Mammary microvascular endothelial cell (primary cell): ENCODE measurements around the gene DCAF12L1. TPM values are rescaled to one million over a fixed set of nuclear protein-coding genes. Genes with fewer than 3 reads are reported as not detected.

Experiments used
- total RNA-seq: library from RNA; depleted of rRNA; stranded (reverse); fragments of >200 nt; gene quantifications from 2 replicates; pipeline ENCODE4 v1.2.3, GENCODE V29; 2015

Gene DCAF12L1
- 0.07 TPM in 1 of 2 replicates, not detected in the other for total RNA-seq

DNA sequence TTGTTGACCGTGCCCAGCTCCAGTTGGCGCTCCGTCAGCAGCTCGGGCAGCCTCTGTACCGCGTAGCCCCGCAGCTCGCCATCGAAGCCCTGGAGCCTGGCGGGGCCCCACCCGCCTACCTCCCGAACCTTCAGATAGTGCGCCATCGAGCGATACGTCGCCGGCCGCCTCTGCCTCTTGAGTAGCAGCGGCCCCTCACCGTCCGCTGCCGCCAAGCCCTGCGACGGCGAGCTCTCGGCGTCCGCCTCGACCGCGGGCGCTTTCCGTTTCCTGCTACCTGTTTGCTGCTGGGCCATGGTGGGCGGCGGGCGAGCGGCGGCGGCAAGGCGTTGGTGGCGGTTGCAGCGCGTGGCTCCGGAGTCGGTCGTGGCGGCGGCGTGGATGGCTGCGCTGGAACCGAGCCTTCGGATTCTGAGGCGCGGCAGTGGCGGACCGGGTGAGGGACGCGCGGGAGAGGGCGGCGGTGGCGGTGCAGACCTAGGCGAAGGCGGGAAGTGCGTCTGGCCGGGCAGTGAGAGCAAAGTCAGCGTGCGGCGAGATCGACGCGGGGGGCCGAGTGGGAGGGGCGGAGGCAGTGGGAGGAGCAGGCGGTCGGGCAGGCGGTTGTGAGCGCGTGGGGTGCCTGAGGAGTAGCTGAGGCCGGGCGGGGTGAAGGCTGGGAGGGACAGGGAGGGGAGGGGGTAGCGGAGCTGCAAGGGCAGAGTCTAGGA is at the start of gene DCAF12L1:
Gene DCAF12L1, minus strand, starts transcription at position 502 of the 710 bp plus-strand sequence. Its CDS starts 206 bp downstream, at position 296.

